ENCODE data around the gene RSPO1.

DNA sequence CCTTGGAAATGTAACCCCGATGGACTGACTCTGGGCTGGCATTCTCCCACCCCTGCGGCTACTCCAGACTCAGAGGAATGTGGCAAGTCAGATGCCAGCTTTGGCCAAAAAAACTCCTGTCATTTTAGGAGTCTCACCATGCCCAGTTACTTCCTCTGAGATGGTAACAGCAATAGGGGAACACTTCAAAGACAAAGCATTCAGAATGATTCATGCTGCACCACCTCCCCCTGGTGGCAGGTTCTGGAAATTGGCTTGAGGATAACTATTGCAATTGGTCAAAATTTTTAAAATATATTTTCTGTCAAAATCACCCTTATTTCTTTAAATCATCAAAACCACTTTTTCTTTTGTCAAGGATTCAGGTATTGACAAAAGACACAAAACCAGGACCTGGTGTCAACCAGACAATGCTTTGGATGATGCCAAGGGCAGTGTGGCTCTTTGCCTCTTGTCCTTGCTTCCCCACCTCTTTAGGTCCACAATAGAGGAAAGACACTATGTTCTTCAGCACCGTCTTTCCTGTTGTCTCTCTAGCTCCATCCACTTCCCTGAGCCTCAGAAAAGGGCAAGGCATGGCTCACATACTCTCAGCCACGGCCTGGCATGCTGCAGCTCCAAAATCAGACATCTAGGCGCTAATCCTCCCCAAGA is 47.8 kb upstream of the RSPO1 start:
- TF ChIP-seq, protein P1, sequence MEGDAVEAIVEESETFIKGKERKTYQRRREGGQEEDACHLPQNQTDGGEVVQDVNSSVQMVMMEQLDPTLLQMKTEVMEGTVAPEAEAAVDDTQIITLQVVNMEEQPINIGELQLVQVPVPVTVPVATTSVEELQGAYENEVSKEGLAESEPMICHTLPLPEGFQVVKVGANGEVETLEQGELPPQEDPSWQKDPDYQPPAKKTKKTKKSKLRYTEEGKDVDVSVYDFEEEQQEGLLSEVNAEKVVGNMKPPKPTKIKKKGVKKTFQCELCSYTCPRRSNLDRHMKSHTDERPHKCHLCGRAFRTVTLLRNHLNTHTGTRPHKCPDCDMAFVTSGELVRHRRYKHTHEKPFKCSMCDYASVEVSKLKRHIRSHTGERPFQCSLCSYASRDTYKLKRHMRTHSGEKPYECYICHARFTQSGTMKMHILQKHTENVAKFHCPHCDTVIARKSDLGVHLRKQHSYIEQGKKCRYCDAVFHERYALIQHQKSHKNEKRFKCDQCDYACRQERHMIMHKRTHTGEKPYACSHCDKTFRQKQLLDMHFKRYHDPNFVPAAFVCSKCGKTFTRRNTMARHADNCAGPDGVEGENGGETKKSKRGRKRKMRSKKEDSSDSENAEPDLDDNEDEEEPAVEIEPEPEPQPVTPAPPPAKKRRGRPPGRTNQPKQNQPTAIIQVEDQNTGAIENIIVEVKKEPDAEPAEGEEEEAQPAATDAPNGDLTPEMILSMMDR (IDR thresholded peaks at IDR 0.05) = peak; percentile 93 to 94 (median 94)
- no peak for TF ChIP-seq POLR2A (IDR thresholded peaks at IDR 0.05)

Data from testis (tissue), 2 donors.